Adipose tissue (tissue), 3 donors: ENCODE data around the gene FOXF1. TPM values are rescaled to one million over a fixed set of nuclear protein-coding genes. Genes with fewer than 3 reads are reported as not detected.

ENCODE experiments used
- H3K27ac ChIP-seq: one replicate; pipeline ENCODE4 v1.5.1; 2013; ENCODE audit warnings: low read depth, low read length
- WGBS, 3 donors: extraction: QIAGEN DNeasy Blood & Tissue Kit; methylation state at CpG; one replicate each; pipeline ENCODE4 v1.1.7; 2013; 5-methylcytosine and 5-hydroxymethylcytosine counted together
- polyA plus RNA-seq, 3 donors: library from polyadenylated mRNA; stranded (reverse); fragments of 200-250 nt; gene quantifications; one replicate each; pipeline ENCODE4 v1.2.3, GENCODE V29; 2013
- donor health status: healthy with polysubstance abuse.
- donor health status: Bipolar disorder and iron deficiency.
- donor health status: healthy.

Gene FOXF1
- polyA plus RNA-seq, 3 donors = 0.41 to 5.8 (median 1.8) TPM

GRCh38 chr16:86523166-86523740 lies 12.9 kb downstream of the FOXF1 start:
- no peak overlapping the region for H3K27ac ChIP-seq
- WGBS, 3 donors = 54 to 75% (median 69%) methylated on average over 5 of the region's 5 CpGs

GRCh38 chr16:86524029-86524428 lies 13.7 kb downstream of the FOXF1 start:
- WGBS, 3 donors = 15 to 62% (median 59%) methylated on average over 6 of the region's 6 CpGs
- H3K27ac ChIP-seq = no peak overlapping the region

- H3K27ac ChIP-seq = no peak overlapping the region
- 61 to 72% (median 66%) methylated on average over 12 of the region's 12 CpGs for WGBS, 3 donors
Observed at GRCh38 chr16:86525696-86526095, 15.4 kb downstream of the FOXF1 start.

- H3K27ac ChIP-seq = no peak overlapping the region
- WGBS, 3 donors = 95 to 96% (median 95%) methylated on average over 15 of the region's 15 CpGs
Observed at GRCh38 chr16:86527366-86527765, 17.0 kb downstream of the FOXF1 start.

- H3K27ac ChIP-seq = no peak overlapping the region
- WGBS, 3 donors = 92 to 95% (median 95%) methylated on average over 38 of the region's 38 CpGs
Observed at GRCh38 chr16:86528061-86528929, 18.0 kb downstream of the FOXF1 start.

GRCh38 chr16:86529160-86529559 lies 18.8 kb downstream of the FOXF1 start:
- 84 to 90% (median 87%) methylated on average over 8 of the region's 8 CpGs for WGBS, 3 donors
- no peak overlapping the region for H3K27ac ChIP-seq

- H3K27ac ChIP-seq = no peak overlapping the region
- WGBS, 3 donors = 78 to 80% (median 80%) methylated on average over 31 of the region's 31 CpGs
Observed at GRCh38 chr16:86530251-86531190, 20.2 kb downstream of the FOXF1 start.

- no peak overlapping the region for H3K27ac ChIP-seq
- WGBS, 3 donors = 59 to 74% (median 61%) methylated on average over 7 of the region's 7 CpGs
Observed at GRCh38 chr16:86531191-86531545, 20.8 kb downstream of the FOXF1 start.

GRCh38 chr16:86531641-86532525 lies 21.6 kb downstream of the FOXF1 start:
- no peak overlapping the region for H3K27ac ChIP-seq
- 92 to 93% (median 93%) methylated on average over 43 to 49 of the region's 49 CpGs for WGBS, 3 donors

- H3K27ac ChIP-seq = no peak overlapping the region
- 89 to 95% (median 90%) methylated on average over 7 of the region's 7 CpGs for WGBS, 3 donors
Observed at GRCh38 chr16:86532526-86532815, 22.1 kb downstream of the FOXF1 start.

GRCh38 chr16:86533076-86533475 lies 22.7 kb downstream of the FOXF1 start:
- H3K27ac ChIP-seq = no peak overlapping the region
- WGBS, 3 donors = 95 to 97% (median 96%) methylated on average over 8 of the region's 8 CpGs

- no peak overlapping the region for H3K27ac ChIP-seq
- 91 to 96% (median 92%) methylated on average over 8 of the region's 8 CpGs for WGBS, 3 donors
Observed at GRCh38 chr16:86533767-86534351, 23.5 kb downstream of the FOXF1 start.

GRCh38 chr16:86534779-86535615 lies 24.7 kb downstream of the FOXF1 start:
- WGBS, 3 donors = 87 to 91% (median 87%) methylated on average over 18 of the region's 18 CpGs

GRCh38 chr16:86536621-86537020 lies 26.3 kb downstream of the FOXF1 start:
- 95 to 97% (median 96%) methylated on average over 17 of the region's 17 CpGs for WGBS, 3 donors
- no peak overlapping the region for H3K27ac ChIP-seq

More at GRCh38 chr16:86534779-86535615, 24.7 kb downstream of the FOXF1 start:
- H3K27ac ChIP-seq = no peak overlapping the region

GRCh38 chr16:86537486-86537885 lies 27.2 kb downstream of the FOXF1 start:
- 92 to 97% (median 96%) methylated on average over 4 of the region's 4 CpGs for WGBS, 3 donors
- H3K27ac ChIP-seq = no peak overlapping the region

GRCh38 chr16:86538196-86538780 lies 28.0 kb downstream of the FOXF1 start:
- H3K27ac ChIP-seq = no peak overlapping the region
- WGBS, 3 donors = 92 to 95% (median 93%) methylated on average over 17 of the region's 17 CpGs

- 83 to 91% (median 87%) methylated on average over 6 of the region's 6 CpGs for WGBS, 3 donors
- H3K27ac ChIP-seq = no peak overlapping the region
Observed at GRCh38 chr16:86540894-86541293, 30.6 kb downstream of the FOXF1 start.
